Common myeloid progenitor, CD34-positive (primary cell): ENCODE measurements around the gene GAB1.
A peak's percentile ranks its signal among the peaks of the same experiment; 100 is the strongest.

Experiments used
- CTCF ChIA-PET: fragments of 350-600 bp; sonication (Branson Sonifier 250); formaldehyde crosslinking; loops from one replicate; lab custom pipeline; 2021; ENCODE audit warnings: antibody characterized with exemption; lab: Charles Lee
- POLR2A ChIA-PET: fragments of 350-600 bp; sonication (Branson Sonifier 250); formaldehyde crosslinking; loops from one replicate; lab custom pipeline; 2021; ENCODE audit warnings: antibody characterized with exemption; lab: Charles Lee
- DNase-seq, 3 donors: peaks; one replicate each; pipeline versions ENCODE4 v3.0.0 to v3.0.0-alpha.2; 2013
- H3K27ac ChIP-seq, 2 experiments: 1 replicate in 1 of 2; 2 replicates in 1 of 2; pipeline ENCODE4 v1.7.0; 2013; ENCODE audit warnings: inconsistent platforms in 2 of 2, low read length in 2 of 2, mild to moderate bottlenecking in 2 of 2, low read depth in 1 of 2, moderate library complexity in 1 of 2; ENCODE audit not compliant: severe bottlenecking in 2 of 2, insufficient read depth in 1 of 2, poor library complexity in 1 of 2
- H3K27me3 ChIP-seq, 5 experiments: replicated peaks in 2 of 5; 1 replicate in 3 of 5; 2 replicates in 2 of 5; pipeline versions ENCODE4 v1.6.1 to v1.7.0; 2013; ENCODE audit warnings: low read length in 4 of 5, mild to moderate bottlenecking in 2 of 5, moderate library complexity in 2 of 5, inconsistent platforms in 1 of 5; ENCODE audit not compliant: insufficient read depth in 5 of 5, control insufficient read depth in 4 of 5
- H3K36me3 ChIP-seq, 4 experiments: 1 replicate in 2 of 4; 2 replicates in 2 of 4; pipeline versions ENCODE4 v1.6.1 to v1.7.0; 2013; ENCODE audit warnings: low read length in 3 of 4, control low read depth in 1 of 4, mild to moderate bottlenecking in 1 of 4; ENCODE audit not compliant: control insufficient read depth in 4 of 4, insufficient read depth in 4 of 4
- H3K4me1 ChIP-seq, 4 experiments: 1 replicate in 3 of 4; 2 replicates in 1 of 4; pipeline versions ENCODE4 v1.6.1 to v1.7.1; 2013; ENCODE audit warnings: low read length in 3 of 4, mild to moderate bottlenecking in 3 of 4, control low read depth in 1 of 4, inconsistent platforms in 1 of 4, moderate library complexity in 1 of 4; ENCODE audit not compliant: control insufficient read depth in 4 of 4, insufficient read depth in 4 of 4; ENCODE audit errors: control extremely low read depth in 1 of 4
- H3K4me3 ChIP-seq, 7 experiments: 1 replicate in 4 of 7; 2 replicates in 3 of 7; pipeline versions ENCODE4 v1.5.1 to v1.7.0; 2013; ENCODE audit warnings: mild to moderate bottlenecking in 7 of 7, low read length in 6 of 7, moderate library complexity in 6 of 7, inconsistent platforms in 2 of 7, low read depth in 2 of 7, control low read depth in 1 of 7; ENCODE audit not compliant: insufficient read depth in 4 of 7, control insufficient read depth in 1 of 7; ENCODE audit errors: extremely low read depth in 1 of 7
- H3K9me3 ChIP-seq, 5 experiments: 1 replicate in 4 of 5; 2 replicates in 1 of 5; pipeline versions ENCODE4 v1.6.1 to v1.7.1; 2013; ENCODE audit warnings: low read length in 4 of 5, mild to moderate bottlenecking in 2 of 5, inconsistent platforms in 1 of 5, low read depth in 1 of 5, moderate library complexity in 1 of 5; ENCODE audit not compliant: control insufficient read depth in 4 of 5, insufficient read depth in 2 of 5; ENCODE audit errors: control extremely low read depth in 1 of 5
- WGBS: methylation state at CpG from one replicate; pipeline ENCODE4 v1.1.5; 2013; ENCODE audit not compliant: insufficient coverage; 5-methylcytosine and 5-hydroxymethylcytosine counted together

GAB1 gene

DNA sequence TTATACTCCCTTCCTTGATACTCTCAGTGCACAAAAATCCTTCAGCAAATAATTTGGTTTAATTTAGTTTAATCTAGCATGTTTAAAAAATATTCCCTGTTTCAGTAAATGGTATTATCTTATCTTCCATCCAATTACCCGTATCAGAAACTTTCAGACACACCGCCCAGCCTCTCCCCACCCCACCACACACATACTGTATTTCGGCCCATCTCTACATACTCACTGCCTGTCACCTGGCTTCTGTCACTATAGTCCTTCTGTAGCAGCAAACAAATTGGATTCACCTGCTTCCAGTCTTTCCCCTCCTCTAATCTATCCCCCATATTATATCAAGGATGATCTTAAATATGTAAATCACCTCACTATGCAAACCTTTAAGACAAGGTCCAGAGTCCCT is 24.8 kb upstream of the GAB1 start:
- H3K9me3 ChIP-seq, result no peaks in the 10 kb centered on the region
- CTCF ChIA-PET, result no interaction called here
- WGBS, result 100% methylated on average over 3 of the region's 3 CpGs
- no peaks in the 10 kb centered on the region for H3K36me3 ChIP-seq
- no peak for DNase-seq
- H3K27ac ChIP-seq, result no peak overlapping the region
- H3K27me3 ChIP-seq, result no peaks in the 10 kb centered on the region
- no peaks in the 10 kb centered on the region for H3K4me1 ChIP-seq
- H3K4me3 ChIP-seq, result no peak overlapping the region
- POLR2A ChIA-PET, result no interaction called here

DNA sequence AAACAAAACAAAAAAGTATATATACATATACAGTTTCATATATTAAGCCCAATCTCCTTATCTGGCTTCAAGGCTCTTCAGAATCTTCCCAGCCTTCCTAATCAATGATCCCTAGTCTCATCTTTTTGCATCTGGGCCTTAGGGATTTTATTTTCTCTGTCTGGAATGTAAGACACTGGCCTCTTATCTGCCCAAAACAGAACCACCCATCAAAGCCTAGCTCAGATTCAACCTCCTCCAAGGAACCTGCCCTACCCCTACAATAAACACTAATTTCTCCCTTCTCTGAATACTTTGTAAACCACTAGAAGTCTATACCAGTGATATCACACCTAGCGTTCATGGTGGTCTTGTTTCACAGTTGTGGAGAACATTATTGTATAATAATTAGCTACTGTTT is 23.2 kb upstream of the GAB1 start:
- CTCF ChIA-PET, result no interaction called here
- no peaks in the 10 kb centered on the region for H3K27me3 ChIP-seq
- no CpG with 5 or more reads among the region's 1 CpG for WGBS

DNA sequence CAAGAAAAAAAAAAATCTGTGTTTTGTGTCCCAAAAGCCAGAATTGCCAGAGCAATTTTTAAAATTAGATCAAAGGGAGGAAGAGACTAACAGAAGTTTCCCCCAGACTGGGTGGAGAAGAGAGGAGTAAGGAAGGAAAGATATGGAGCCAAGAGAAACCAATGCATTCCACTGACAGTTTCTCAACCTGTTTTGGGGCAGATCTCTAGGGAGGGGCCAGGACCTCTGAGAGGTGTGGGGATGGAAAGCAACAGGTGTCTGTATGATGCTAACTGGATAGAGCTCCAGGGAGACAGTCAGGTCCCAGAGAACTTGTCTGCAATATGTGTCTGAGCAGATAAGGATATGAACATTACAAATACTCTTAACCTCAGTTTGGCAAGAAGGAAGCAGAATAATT is 22.7 kb upstream of the GAB1 start:
- CTCF ChIA-PET, result no interaction called here
- Histone ChIP-seq H3K4me1 (no peaks in the 10 kb centered on the region), H3K36me3 (no peaks in the 10 kb centered on the region), H3K4me3 (no peak overlapping the region), H3K27me3 (no peaks in the 10 kb centered on the region), H3K27ac (no peak overlapping the region), H3K9me3 (no peaks in the 10 kb centered on the region)
- no peak for DNase-seq
- POLR2A ChIA-PET, result no interaction called here

More for the DNA sequence above, 23.2 kb upstream of the GAB1 start:
- no peaks in the 10 kb centered on the region for H3K4me1 ChIP-seq
- no peaks in the 10 kb centered on the region for H3K36me3 ChIP-seq
- H3K9me3 ChIP-seq, result no peaks in the 10 kb centered on the region
- POLR2A ChIA-PET, result no interaction called here
- no peak for DNase-seq
- no peak overlapping the region for H3K4me3 ChIP-seq
- H3K27ac ChIP-seq, result no peak overlapping the region

DNA sequence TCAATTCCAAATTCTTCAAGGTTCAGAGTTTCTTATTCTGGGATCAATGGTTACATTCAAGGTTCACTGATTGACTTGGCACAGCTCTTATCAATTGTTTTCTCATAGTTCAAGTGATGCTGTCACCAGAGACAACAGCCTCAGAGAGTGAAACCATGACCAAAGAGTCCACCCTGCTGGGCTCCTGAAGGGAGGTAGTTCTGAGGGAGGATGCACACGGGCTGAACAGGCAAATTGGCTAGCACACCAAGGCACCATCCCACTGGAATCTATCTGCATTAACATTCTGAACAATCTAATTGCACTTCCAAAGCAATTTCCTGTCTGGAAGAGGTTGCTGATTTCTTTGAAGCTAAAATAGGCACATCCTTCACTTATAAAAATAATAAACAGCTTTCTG is 16.6 kb upstream of the GAB1 start:
- 56% methylated on average over 1 of the region's 1 CpG for WGBS

DNA sequence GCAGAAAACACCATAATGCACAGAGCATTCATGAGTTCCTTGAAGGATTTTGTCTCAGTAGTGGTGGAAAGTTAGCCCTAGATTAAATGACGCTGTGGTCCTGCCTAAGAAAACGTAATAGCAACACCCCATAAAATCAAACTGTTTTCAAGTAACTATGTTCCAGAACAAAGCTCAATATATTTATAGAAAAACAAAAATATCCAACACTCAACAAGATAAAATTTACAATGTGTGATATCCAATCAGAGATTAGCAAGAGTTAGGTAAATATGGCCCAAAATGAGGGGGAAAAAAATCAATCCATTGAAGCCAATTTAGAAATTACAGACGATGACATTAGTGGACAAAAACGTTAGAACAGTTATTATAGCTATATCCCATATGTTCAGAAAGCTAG is 9.9 kb upstream of the GAB1 start:
- ChIA-PET CTCF (no interaction called here), POLR2A (no interaction called here)
- H3K9me3 ChIP-seq, result no peaks in the 10 kb centered on the region
- DNase-seq, result no peak
- H3K27ac ChIP-seq, result no peak overlapping the region
- WGBS, result no CpG with 5 or more reads among the region's 4 CpGs
- no peaks in the 10 kb centered on the region for H3K36me3 ChIP-seq
- H3K27me3 ChIP-seq, result no peaks in the 10 kb centered on the region
- H3K4me3 ChIP-seq, result no peak overlapping the region
- H3K4me1 ChIP-seq, result no peaks in the 10 kb centered on the region

More for the DNA sequence above, 16.6 kb upstream of the GAB1 start:
- no peaks in the 10 kb centered on the region for H3K9me3 ChIP-seq
- CTCF ChIA-PET, result no interaction called here
- H3K27ac ChIP-seq, result no peak overlapping the region
- H3K36me3 ChIP-seq, result no peaks in the 10 kb centered on the region
- H3K4me3 ChIP-seq, result no peak overlapping the region
- no peaks in the 10 kb centered on the region for H3K27me3 ChIP-seq
- POLR2A ChIA-PET, result no interaction called here
- H3K4me1 ChIP-seq, result peaks cover 0 to 6% (median 0%) of the 10 kb centered on the region in 4 experiments
- DNase-seq, result no peak

DNA sequence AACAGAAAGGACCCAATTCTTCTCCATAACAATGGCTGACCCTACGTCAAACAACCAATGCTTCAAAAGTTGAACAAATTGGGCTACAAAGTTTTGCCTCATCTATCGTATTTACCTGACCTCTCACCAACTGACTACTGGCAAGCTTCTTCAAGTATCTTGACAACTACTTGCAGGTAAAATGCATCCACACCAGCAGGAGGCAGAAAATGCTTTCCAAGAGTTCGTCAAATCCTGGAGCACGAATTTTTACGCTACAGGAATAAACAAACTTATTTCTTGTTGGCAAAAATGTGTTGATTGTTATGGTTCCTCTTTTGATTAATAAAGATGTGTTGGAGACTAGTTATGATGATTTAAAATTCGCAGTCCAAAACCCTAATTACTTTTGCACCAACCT is 6.7 kb upstream of the GAB1 start:
- WGBS, result 91% methylated on average over 4 of the region's 6 CpGs
- Histone ChIP-seq H3K27ac (no peak overlapping the region), H3K9me3 (no peaks in the 10 kb centered on the region), H3K27me3 (no peaks in the 10 kb centered on the region), H3K36me3 (no peaks in the 10 kb centered on the region), H3K4me1 (no peaks in the 10 kb centered on the region), H3K4me3 (no peak overlapping the region)
- no peak for DNase-seq
- ChIA-PET CTCF (interaction anchor here (2.1 kb wide), 1 partner anchor 46 kb away, joined by 5 read pairs; no protein-coding TSS in a partner anchor), POLR2A (no interaction called here)

DNA sequence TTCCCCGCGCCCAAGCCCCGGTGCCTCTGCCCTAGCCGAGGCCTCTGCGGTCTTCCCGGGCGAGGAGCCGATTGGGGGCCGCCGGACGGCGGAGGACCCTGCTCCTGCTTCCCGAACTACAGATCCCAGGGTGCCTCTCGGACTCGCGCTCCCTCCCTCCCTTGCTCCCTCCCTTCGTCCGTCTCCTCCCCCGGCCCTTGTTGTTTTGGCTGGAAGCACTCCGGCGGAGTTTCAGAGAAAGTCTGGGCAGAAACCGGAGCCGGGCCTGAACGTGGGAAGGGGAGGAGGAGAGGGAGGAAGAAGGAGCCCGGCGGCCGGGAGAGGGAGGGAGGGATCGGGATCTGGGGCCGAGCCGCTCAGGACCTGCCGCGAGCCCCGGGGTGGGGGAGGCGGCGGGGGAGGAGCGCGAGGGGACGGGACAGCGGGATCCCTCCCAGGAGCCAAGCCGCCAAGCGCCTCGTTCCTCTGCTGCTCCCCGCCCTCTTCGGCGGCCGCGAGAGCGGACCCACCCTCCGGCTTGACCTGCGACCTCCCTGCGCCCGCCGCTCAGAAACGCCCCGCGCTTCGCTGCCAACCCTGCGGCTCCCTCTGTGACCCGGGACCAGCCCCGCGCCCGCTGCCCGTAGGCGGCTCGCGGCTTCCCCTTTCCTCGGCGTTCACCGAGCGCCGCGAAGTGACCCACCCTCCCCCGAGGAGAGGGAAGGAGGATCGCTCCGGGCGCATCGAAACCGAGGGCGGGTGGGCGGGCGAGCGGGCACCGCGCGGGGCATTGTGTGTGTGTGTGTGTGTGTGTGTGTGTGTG is 496 bp upstream of the GAB1 start:
- peak; percentile 86 to 92 (median 91) for DNase-seq
- H3K27ac ChIP-seq, result peak overlapping the region; percentile 66 to 82
- CTCF ChIA-PET, result interaction anchor here (0.6 to 4.3 kb wide), 6 partner anchors 15 to 124 kb away, joined by 3 to 27 read pairs (median 6); no protein-coding TSS in a partner anchor

More for the DNA sequence above, 496 bp upstream of the GAB1 start:
- Histone ChIP-seq H3K9me3 (no peaks in the 10 kb centered on the region), H3K4me3 (peak overlapping the region; percentile 75 to 96 (median 94)), H3K4me1 (peaks cover 6 to 18% (median 12%) of the 10 kb centered on the region in 4 experiments), H3K36me3 (peaks cover 0 to 2% (median 0%) of the 10 kb centered on the region in 4 experiments), H3K27me3 (no peaks in the 10 kb centered on the region)
- WGBS, result 0% methylated on average over 25 of the region's 85 CpGs
- POLR2A ChIA-PET, result interaction anchor here (0.5 to 1.4 kb wide), 5 partner anchors 12 to 123 kb away, joined by 3 to 5 read pairs (median 4); no protein-coding TSS in a partner anchor
